Ectodermal cell (in vitro differentiated cells): Measurements from ENCODE around the gene THOC7.

Experiments used
- H3K27ac ChIP-seq: 2 replicates; pipeline ENCODE4 v1.7.0; 2013; ENCODE audit warnings: mild to moderate bottlenecking, low read depth, low read length; ENCODE audit not compliant: insufficient read depth, poor library complexity, severe bottlenecking
- H3K27me3 ChIP-seq: 2 replicates; pipeline ENCODE4 v1.7.0; 2013; ENCODE audit warnings: mild to moderate bottlenecking, low read length; ENCODE audit not compliant: insufficient read depth, control insufficient read depth, poor library complexity, severe bottlenecking
- H3K36me3 ChIP-seq: one replicate; pipeline ENCODE4 v1.7.0; 2013; ENCODE audit warnings: low read length; ENCODE audit not compliant: control insufficient read depth, insufficient read depth
- H3K4me1 ChIP-seq: one replicate; pipeline ENCODE4 v1.7.0; 2013; ENCODE audit warnings: low read length; ENCODE audit not compliant: control insufficient read depth, insufficient read depth
- H3K4me3 ChIP-seq: 2 replicates; pipeline ENCODE4 v1.7.0; 2013; ENCODE audit warnings: low read depth, low read length, control low read depth; ENCODE audit not compliant: insufficient read depth
- H3K9me3 ChIP-seq: 2 replicates; pipeline ENCODE4 v1.7.0; 2013; ENCODE audit warnings: mild to moderate bottlenecking, low read length, moderate library complexity; ENCODE audit not compliant: control insufficient read depth
- WGBS, 2 experiments: methylation state at CpG; one replicate each; pipeline ENCODE4 v1.1.7; 2013; ENCODE audit warnings: missing lambda C conversion rate in 2 of 2; 5-methylcytosine and 5-hydroxymethylcytosine counted together

The THOC7 gene

GRCh38 chr3:63905731-63906620 is 42.4 kb upstream of the THOC7 start:
- no peaks in the 10 kb centered on the region for H3K9me3 ChIP-seq
- no peaks in the 10 kb centered on the region for H3K36me3 ChIP-seq
- H3K4me3 ChIP-seq = no peak overlapping the region
- H3K27ac ChIP-seq = no peak overlapping the region
- 96% methylated on average over 4 of the region's 4 CpGs for WGBS, 2 experiments
- H3K4me1 ChIP-seq = no peaks in the 10 kb centered on the region
- H3K27me3 ChIP-seq = peaks cover 11% of the 10 kb centered on the region

- no peak overlapping the region for H3K4me3 ChIP-seq
- no peaks in the 10 kb centered on the region for H3K36me3 ChIP-seq
- peaks cover 3% of the 10 kb centered on the region for H3K4me1 ChIP-seq
- H3K27ac ChIP-seq = no peak overlapping the region
- 96 to 97% methylated on average over 2 of the region's 2 CpGs for WGBS, 2 experiments
- H3K27me3 ChIP-seq = no peaks in the 10 kb centered on the region
- H3K9me3 ChIP-seq = no peaks in the 10 kb centered on the region
Observed at GRCh38 chr3:63900459-63900858, 36.9 kb upstream of the THOC7 start.

GRCh38 chr3:63900010-63900409 is 36.4 kb upstream of the THOC7 start:
- Histone ChIP-seq H3K4me3 (no peak overlapping the region), H3K36me3 (no peaks in the 10 kb centered on the region), H3K27ac (no peak overlapping the region), H3K4me1 (peaks cover 5% of the 10 kb centered on the region), H3K9me3 (no peaks in the 10 kb centered on the region), H3K27me3 (no peaks in the 10 kb centered on the region)
- 94 to 97% methylated on average over 3 to 5 of the region's 5 CpGs for WGBS, 2 experiments

- 93 to 97% methylated on average over 1 of the region's 1 CpG for WGBS, 2 experiments
Observed at GRCh38 chr3:63896332-63897030, 32.9 kb upstream of the THOC7 start.

DNA sequence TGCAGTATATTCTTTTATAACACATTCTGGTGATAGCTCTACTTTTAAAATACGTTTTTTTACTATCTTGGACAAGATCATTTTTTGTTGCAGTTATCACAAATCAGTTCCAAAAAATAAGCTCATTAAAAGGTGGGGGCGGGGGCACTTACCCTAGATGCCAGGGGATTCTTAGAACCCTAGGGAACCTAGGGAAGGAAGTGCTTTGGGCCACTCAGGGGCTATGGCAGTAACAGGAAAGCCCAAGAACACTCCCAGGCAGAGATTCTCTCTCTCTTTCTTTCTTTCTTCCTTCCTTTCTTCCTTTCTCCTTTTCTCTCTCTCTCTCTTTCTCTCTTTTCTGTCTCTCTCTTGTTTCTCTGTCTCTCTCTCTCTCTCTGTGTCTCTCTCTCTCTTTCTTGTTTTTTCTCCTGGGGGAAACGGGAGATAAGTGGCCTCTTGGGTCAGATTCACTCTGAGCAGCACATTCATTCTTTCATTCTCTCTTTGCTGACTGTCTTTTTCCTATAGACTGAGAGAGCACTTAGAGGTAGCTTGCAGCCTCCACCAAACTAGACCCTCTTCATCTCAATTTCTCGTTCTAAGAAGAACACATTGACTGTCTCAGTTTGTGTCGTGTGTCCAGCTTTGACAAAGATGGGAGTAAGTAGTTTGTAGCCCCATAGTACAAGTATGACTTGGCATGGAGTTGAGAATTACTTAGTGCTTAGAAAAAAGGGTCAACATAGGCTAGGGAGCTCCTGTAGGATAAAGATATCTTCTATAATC is 32.0 kb upstream of the THOC7 start:
- 86 to 87% methylated on average over 5 of the region's 5 CpGs for WGBS, 2 experiments
- Histone ChIP-seq H3K4me3 (no peak overlapping the region), H3K9me3 (no peaks in the 10 kb centered on the region), H3K27ac (no peak overlapping the region), H3K4me1 (peaks cover 5% of the 10 kb centered on the region), H3K27me3 (no peaks in the 10 kb centered on the region), H3K36me3 (no peaks in the 10 kb centered on the region)

More at GRCh38 chr3:63896332-63897030, 32.9 kb upstream of the THOC7 start:
- H3K4me3 ChIP-seq = no peak overlapping the region
- no peaks in the 10 kb centered on the region for H3K27me3 ChIP-seq
- no peak overlapping the region for H3K27ac ChIP-seq
- peaks cover 5% of the 10 kb centered on the region for H3K4me1 ChIP-seq
- H3K9me3 ChIP-seq = no peaks in the 10 kb centered on the region
- no peaks in the 10 kb centered on the region for H3K36me3 ChIP-seq

GRCh38 chr3:63892773-63893352 is 29.3 kb upstream of the THOC7 start:
- H3K9me3 ChIP-seq = no peaks in the 10 kb centered on the region
- no peaks in the 10 kb centered on the region for H3K36me3 ChIP-seq
- WGBS, 2 experiments = 80 to 100% methylated on average over 1 of the region's 1 CpG
- H3K4me3 ChIP-seq = no peak overlapping the region
- no peak overlapping the region for H3K27ac ChIP-seq
- peaks cover 5% of the 10 kb centered on the region for H3K4me1 ChIP-seq
- H3K27me3 ChIP-seq = no peaks in the 10 kb centered on the region

- peaks cover 5% of the 10 kb centered on the region for H3K4me1 ChIP-seq
- no peak overlapping the region for H3K27ac ChIP-seq
- WGBS, 2 experiments = 87 to 95% methylated on average over 3 to 5 of the region's 5 CpGs
Observed at GRCh38 chr3:63891518-63891917, 27.9 kb upstream of the THOC7 start.

DNA sequence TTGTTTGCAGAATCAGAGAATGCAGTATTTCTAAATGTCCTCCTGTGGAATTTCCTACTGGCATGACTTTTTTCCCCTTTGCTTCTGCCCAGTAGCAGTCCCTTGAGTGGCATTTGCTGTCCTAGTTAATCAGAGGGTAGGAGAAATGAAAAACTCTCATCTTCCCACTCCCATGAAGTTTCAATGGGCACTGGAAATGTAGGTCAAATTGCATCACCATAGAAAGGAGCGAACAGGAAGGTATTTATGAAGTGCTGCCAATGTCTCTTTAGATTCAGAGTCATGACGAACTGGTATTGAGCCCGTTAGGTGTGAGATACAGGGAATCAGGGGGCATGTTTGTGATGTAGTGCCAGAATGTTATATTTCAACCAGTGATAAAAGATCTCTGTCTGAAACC is 23.3 kb upstream of the THOC7 start:
- no peaks in the 10 kb centered on the region for H3K4me1 ChIP-seq
- H3K9me3 ChIP-seq = no peaks in the 10 kb centered on the region
- no peak overlapping the region for H3K4me3 ChIP-seq
- H3K36me3 ChIP-seq = no peaks in the 10 kb centered on the region
- no peaks in the 10 kb centered on the region for H3K27me3 ChIP-seq
- H3K27ac ChIP-seq = no peak overlapping the region
- WGBS, 2 experiments = 88 to 93% methylated on average over 3 of the region's 3 CpGs

More at GRCh38 chr3:63891518-63891917, 27.9 kb upstream of the THOC7 start:
- H3K27me3 ChIP-seq = no peaks in the 10 kb centered on the region
- H3K9me3 ChIP-seq = no peaks in the 10 kb centered on the region
- H3K36me3 ChIP-seq = no peaks in the 10 kb centered on the region
- H3K4me3 ChIP-seq = no peak overlapping the region

GRCh38 chr3:63880653-63881052 is 17.0 kb upstream of the THOC7 start:
- no peaks in the 10 kb centered on the region for H3K9me3 ChIP-seq
- H3K27me3 ChIP-seq = no peaks in the 10 kb centered on the region
- WGBS, 2 experiments = 89 to 94% methylated on average over 4 to 5 of the region's 5 CpGs

More at GRCh38 chr3:63880653-63881052, 17.0 kb upstream of the THOC7 start:
- Histone ChIP-seq H3K27ac (no peak overlapping the region), H3K4me1 (peaks cover 16% of the 10 kb centered on the region), H3K36me3 (no peaks in the 10 kb centered on the region), H3K4me3 (no peak overlapping the region)
